Measurements from ENCODE around the gene PACSIN2. TPM values are rescaled to one million over a fixed set of nuclear protein-coding genes. Genes with fewer than 3 reads are reported as not detected.
A peak's percentile ranks its signal among the peaks of the same experiment; 100 is the strongest.

Gene PACSIN2
- total RNA-seq, 4 donors from 2014 or later, result 75.4 to 90.1 (median 87.9) TPM

DNA sequence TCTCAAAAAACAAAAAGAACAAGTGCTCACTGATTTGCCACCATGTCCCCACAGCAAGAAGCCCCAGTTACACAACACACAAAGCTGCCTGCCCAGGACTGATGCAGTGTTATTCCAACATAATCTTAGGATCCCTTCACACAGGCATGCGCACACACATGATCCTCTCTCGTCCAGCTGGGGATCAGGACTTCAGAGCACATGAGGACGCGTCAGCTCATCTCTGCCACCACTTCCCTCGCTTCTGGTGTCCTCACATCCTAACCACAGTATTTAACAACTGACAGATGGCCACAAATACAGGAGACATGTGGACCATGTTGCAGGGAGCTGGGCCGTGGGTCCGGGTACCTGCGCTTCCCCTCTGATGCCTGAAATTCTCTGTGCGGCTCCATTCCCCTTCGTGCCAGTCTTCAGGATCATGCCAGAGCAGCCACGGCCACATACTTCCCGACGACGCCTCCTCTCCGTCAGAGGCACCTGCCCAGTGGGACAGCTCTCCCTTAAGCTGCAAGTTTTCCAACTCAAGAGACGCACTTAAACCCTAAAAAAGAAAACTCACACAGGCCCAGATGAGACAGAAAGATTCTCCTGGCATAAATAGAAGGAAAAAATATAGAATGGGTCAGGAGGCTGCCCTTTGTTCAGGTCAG is 68.3 kb downstream of the PACSIN2 start:
- H3K4me1 ChIP-seq, result peaks cover 42 to 75% of the 10 kb centered on the region in 2 donors
- TF ChIP-seq CTCF (IDR thresholded peaks at IDR 0.05) (no peak), POLR2A (IDR thresholded peaks at IDR 0.05) (no peak)
- peak overlapping the region in 2 of 3 donors; percentile 55 to 75 for H3K27ac ChIP-seq
- no peaks in the 10 kb centered on the region for H3K36me3 ChIP-seq
- no peak overlapping the region for H3K4me3 ChIP-seq (replicated peaks in 1 of 3)
- no peaks in the 10 kb centered on the region for H3K9me3 ChIP-seq
- no peaks in the 10 kb centered on the region for H3K27me3 ChIP-seq
- DNase-seq, result no peak
- intact Hi-C loops (cut with DNase I), result no loop called here
- 85 to 88% methylated on average over 16 of the region's 16 CpGs for WGBS, 2 donors

DNA sequence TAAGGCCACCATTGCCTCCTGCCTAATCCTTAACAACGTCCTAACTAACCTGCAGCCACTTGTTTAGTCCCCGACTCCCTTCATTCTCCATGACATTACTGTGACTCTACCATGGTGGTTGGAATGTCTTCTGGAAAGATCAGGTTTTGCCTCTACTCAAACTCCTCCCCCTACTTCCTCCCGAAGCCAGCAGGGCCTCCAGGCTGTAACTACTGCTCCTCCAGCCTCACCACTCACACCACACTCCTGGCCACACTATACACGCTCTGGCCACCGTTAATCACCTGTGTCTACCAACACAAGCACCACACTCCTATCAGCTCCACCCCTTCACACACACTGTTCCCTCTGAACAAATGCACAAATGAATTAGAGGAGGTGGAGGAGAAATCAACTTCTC is 69.2 kb downstream of the PACSIN2 start:
- Histone ChIP-seq H3K4me3 (replicated peaks in 1 of 3) (no peak overlapping the region), H3K27ac (peak overlapping the region in 2 of 3 donors; percentile 3 to 75)

GRCh38 chr22:42945027-42945426 is 69.9 kb downstream of the PACSIN2 start:
- Histone ChIP-seq H3K4me3 (replicated peaks in 1 of 3) (no peak overlapping the region), H3K36me3 (no peaks in the 10 kb centered on the region), H3K4me1 (peaks cover 49 to 80% of the 10 kb centered on the region in 2 donors), H3K27me3 (no peaks in the 10 kb centered on the region), H3K9me3 (no peaks in the 10 kb centered on the region), H3K27ac (peak overlapping the region in 2 of 3 donors; percentile 21 to 75)
- 89 to 90% methylated on average over 9 of the region's 9 CpGs for WGBS, 2 donors
- DNase-seq, result no peak
- intact Hi-C loops (cut with DNase I), result no loop called here
- TF ChIP-seq POLR2A (IDR thresholded peaks at IDR 0.05) (no peak), CTCF (IDR thresholded peaks at IDR 0.05) (no peak)

More for the DNA sequence above, 69.2 kb downstream of the PACSIN2 start:
- 65 to 74% methylated on average over 5 of the region's 5 CpGs for WGBS, 2 donors
- intact Hi-C loops (cut with DNase I), result no loop called here
- H3K4me1 ChIP-seq, result peaks cover 42 to 73% of the 10 kb centered on the region in 2 donors
- no peaks in the 10 kb centered on the region for H3K36me3 ChIP-seq
- no peak for TF ChIP-seq POLR2A (IDR thresholded peaks at IDR 0.05)
- no peak for TF ChIP-seq CTCF (IDR thresholded peaks at IDR 0.05)
- H3K27me3 ChIP-seq, result no peaks in the 10 kb centered on the region
- no peaks in the 10 kb centered on the region for H3K9me3 ChIP-seq
- no peak for DNase-seq

DNA sequence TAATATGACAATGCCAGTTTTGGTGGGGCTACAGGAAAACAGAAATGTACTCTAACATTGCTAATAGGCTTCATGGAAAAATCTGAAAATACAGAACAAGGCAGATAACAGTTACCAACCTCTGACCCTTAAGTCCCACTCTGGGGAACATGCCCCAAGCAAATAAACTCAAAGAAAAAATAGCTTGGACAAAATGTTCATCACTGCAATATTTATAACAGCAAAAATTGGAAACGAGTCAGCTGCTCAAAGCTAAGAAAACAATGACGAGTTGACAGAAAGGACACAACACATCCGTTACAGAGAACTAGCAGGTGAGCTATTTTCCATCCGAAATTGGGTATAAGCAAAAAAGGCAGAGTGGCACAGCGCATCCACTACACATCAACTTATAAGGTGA is 70.5 kb downstream of the PACSIN2 start:
- intact Hi-C loops (cut with DNase I), result no loop called here
- Histone ChIP-seq H3K9me3 (no peaks in the 10 kb centered on the region), H3K4me3 (replicated peaks in 1 of 3) (no peak overlapping the region), H3K27ac (peak overlapping the region in 2 of 3 donors; percentile 54 to 75), H3K4me1 (peaks cover 55 to 84% of the 10 kb centered on the region in 2 donors), H3K36me3 (no peaks in the 10 kb centered on the region), H3K27me3 (no peaks in the 10 kb centered on the region)
- no peak for DNase-seq
- TF ChIP-seq POLR2A (IDR thresholded peaks at IDR 0.05) (no peak), CTCF (IDR thresholded peaks at IDR 0.05) (no peak)
- WGBS, 2 donors, result 76 to 77% methylated on average over 5 of the region's 5 CpGs

GRCh38 chr22:42943981-42944380 is 71.0 kb downstream of the PACSIN2 start:
- intact Hi-C loops (cut with DNase I), result no loop called here
- peaks cover 59 to 84% of the 10 kb centered on the region in 2 donors for H3K4me1 ChIP-seq
- DNase-seq, result no peak
- H3K36me3 ChIP-seq, result no peaks in the 10 kb centered on the region
- 82 to 92% methylated on average over 3 of the region's 3 CpGs for WGBS, 2 donors
- TF ChIP-seq CTCF (IDR thresholded peaks at IDR 0.05) (no peak), POLR2A (IDR thresholded peaks at IDR 0.05) (no peak)
- H3K27ac ChIP-seq, result peak overlapping the region in 2 of 3 donors; percentile 54 to 75
- no peaks in the 10 kb centered on the region for H3K27me3 ChIP-seq
- H3K9me3 ChIP-seq, result no peaks in the 10 kb centered on the region
- no peak overlapping the region for H3K4me3 ChIP-seq (replicated peaks in 1 of 3)

Data from thyroid gland (tissue), 4 donors.